Parathyroid adenoma (tissue), 2 donors: ENCODE results near the gene FAM20A.

Experiments used
- H2AFZ ChIP-seq: fragments of 300-600 bp; sonication (generic); one replicate; pipeline ENCODE4 v1.7.0; 2017; ENCODE audit warnings: antibody characterized with exemption, mild to moderate bottlenecking
- H3K27ac ChIP-seq: fragments of 300-600 bp; sonication (generic); one replicate; pipeline ENCODE4 v1.7.0; 2017
- H3K27me3 ChIP-seq: fragments of 300-600 bp; sonication (generic); one replicate; pipeline ENCODE4 v1.7.0; 2017; ENCODE audit warnings: low read length; ENCODE audit not compliant: control insufficient read depth, insufficient read depth
- H3K36me3 ChIP-seq: fragments of 300-600 bp; sonication (generic); one replicate; pipeline ENCODE4 v1.7.0; 2017; ENCODE audit warnings: low read length; ENCODE audit not compliant: control insufficient read depth, insufficient read depth
- H3K4me1 ChIP-seq: fragments of 300-600 bp; sonication (generic); one replicate; pipeline ENCODE4 v1.7.0; 2017; ENCODE audit warnings: control low read depth
- H3K4me2 ChIP-seq: fragments of 300-600 bp; sonication (generic); one replicate; pipeline ENCODE4 v1.7.0; 2017; ENCODE audit warnings: low read length
- H3K4me3 ChIP-seq: fragments of 300-600 bp; sonication (generic); one replicate; pipeline ENCODE4 v1.7.0; 2017; ENCODE audit warnings: low read depth, low read length
- H3K79me2 ChIP-seq: fragments of 300-600 bp; sonication (generic); one replicate; pipeline ENCODE4 v1.7.0; 2017; ENCODE audit warnings: control low read depth
- H3K9ac ChIP-seq: fragments of 300-600 bp; sonication (generic); one replicate; pipeline ENCODE4 v1.7.0; 2017; ENCODE audit warnings: mild to moderate bottlenecking
- H3K9me3 ChIP-seq: fragments of 300-600 bp; sonication (generic); one replicate; pipeline ENCODE4 v1.7.0; 2017; ENCODE audit warnings: low read length; ENCODE audit not compliant: control insufficient read depth
- CTCF ChIP-seq: fragments of 300-600 bp; sonication (generic); IDR thresholded peaks from one replicate; pipeline ENCODE4 v1.7.0; 2017; ENCODE audit warnings: antibody characterized with exemption, mild to moderate bottlenecking
- donor health status: primary hyperparathyroidism.

Gene FAM20A

GRCh38 chr17:68560966-68561720 lies 40.0 kb downstream of the FAM20A start:
- H3K4me3 ChIP-seq, result no peak overlapping the region
- H3K27me3 ChIP-seq, result no peaks in the 10 kb centered on the region
- no peaks in the 10 kb centered on the region for H3K4me1 ChIP-seq
- H3K27ac ChIP-seq, result no peak overlapping the region
- no peaks in the 10 kb centered on the region for H3K36me3 ChIP-seq
- H3K4me2 ChIP-seq, result no peak overlapping the region
- no peak overlapping the region for H2AFZ ChIP-seq
- no peaks in the 10 kb centered on the region for H3K79me2 ChIP-seq
- H3K9ac ChIP-seq, result no peak overlapping the region
- H3K9me3 ChIP-seq, result no peaks in the 10 kb centered on the region
- no peak for TF ChIP-seq CTCF

- Histone ChIP-seq H3K27me3 (no peaks in the 10 kb centered on the region), H3K4me3 (no peak overlapping the region), H3K9me3 (no peaks in the 10 kb centered on the region), H3K27ac (no peak overlapping the region), H3K4me2 (no peak overlapping the region), H3K4me1 (no peaks in the 10 kb centered on the region), H3K79me2 (no peaks in the 10 kb centered on the region), H2AFZ (no peak overlapping the region), H3K36me3 (no peaks in the 10 kb centered on the region), H3K9ac (no peak overlapping the region)
- TF ChIP-seq CTCF, result no peak
Measured at GRCh38 chr17:68559316-68559715, 41.9 kb downstream of the FAM20A start.

GRCh38 chr17:68556551-68556950 lies 44.6 kb downstream of the FAM20A start:
- Histone ChIP-seq H3K79me2 (no peaks in the 10 kb centered on the region), H3K9me3 (no peaks in the 10 kb centered on the region), H3K27me3 (no peaks in the 10 kb centered on the region), H3K27ac (no peak overlapping the region), H3K4me2 (no peak overlapping the region), H3K4me1 (no peaks in the 10 kb centered on the region), H2AFZ (no peak overlapping the region), H3K36me3 (no peaks in the 10 kb centered on the region), H3K9ac (no peak overlapping the region), H3K4me3 (no peak overlapping the region)
- TF ChIP-seq CTCF, result no peak

GRCh38 chr17:68544111-68544915 lies 56.9 kb downstream of the FAM20A start:
- H3K4me2 ChIP-seq, result no peak overlapping the region
- no peak for TF ChIP-seq CTCF
- no peak overlapping the region for H3K27ac ChIP-seq
- no peaks in the 10 kb centered on the region for H3K4me1 ChIP-seq
- no peaks in the 10 kb centered on the region for H3K79me2 ChIP-seq
- H3K4me3 ChIP-seq, result no peak overlapping the region
- no peaks in the 10 kb centered on the region for H3K9me3 ChIP-seq
- no peak overlapping the region for H2AFZ ChIP-seq
- H3K9ac ChIP-seq, result no peak overlapping the region
- H3K36me3 ChIP-seq, result no peaks in the 10 kb centered on the region
- H3K27me3 ChIP-seq, result no peaks in the 10 kb centered on the region
